ENCODE data around the gene TMEM163. TPM values are rescaled to one million over a fixed set of nuclear protein-coding genes. Genes with fewer than 3 reads are reported as not detected.
"Not testable (repeated sequence)": the region's sequence is repeated elsewhere in the genome, so short reads cannot be mapped to it uniquely, and the experiment has no call there.

TMEM163 gene
- total RNA-seq, 1 donor from 2014 or later: 2.2 TPM

DNA sequence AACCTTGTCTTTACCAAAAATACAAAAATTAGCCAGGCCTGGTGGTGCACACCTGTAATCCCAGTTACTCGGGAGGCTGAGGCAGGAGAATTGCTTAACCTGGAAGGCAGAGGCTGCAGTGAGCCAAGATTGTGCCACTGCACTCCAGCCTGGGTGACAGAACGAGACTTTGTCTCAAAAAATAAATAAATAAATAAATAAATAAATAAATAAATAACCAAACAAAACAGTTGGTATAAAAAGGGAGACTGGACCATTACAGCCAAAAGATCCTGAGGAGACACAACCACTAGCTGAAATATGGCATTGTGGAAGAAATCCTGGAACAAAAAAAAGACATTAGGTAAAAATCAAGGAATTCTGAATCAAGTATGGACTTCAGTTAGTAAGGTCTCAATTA lies 4.9 kb upstream of the TMEM163 start:
- not testable (repeated sequence) for DNase-seq (ENCODE audit: low read depth, low spot score)

- no peak for DNase-seq (ENCODE audit: low read depth, low spot score)
Measured at GRCh38 chr2:134722728-134723127, 3.9 kb upstream of the TMEM163 start.

GRCh38 chr2:134721596-134721995 lies 2.8 kb upstream of the TMEM163 start:
- DNase-seq (ENCODE audit: low read depth, low spot score): no peak

GRCh38 chr2:134718023-134718816 lies 580 bp downstream of the TMEM163 start:
- no peak for DNase-seq (ENCODE audit: low read depth, low spot score)

DNA sequence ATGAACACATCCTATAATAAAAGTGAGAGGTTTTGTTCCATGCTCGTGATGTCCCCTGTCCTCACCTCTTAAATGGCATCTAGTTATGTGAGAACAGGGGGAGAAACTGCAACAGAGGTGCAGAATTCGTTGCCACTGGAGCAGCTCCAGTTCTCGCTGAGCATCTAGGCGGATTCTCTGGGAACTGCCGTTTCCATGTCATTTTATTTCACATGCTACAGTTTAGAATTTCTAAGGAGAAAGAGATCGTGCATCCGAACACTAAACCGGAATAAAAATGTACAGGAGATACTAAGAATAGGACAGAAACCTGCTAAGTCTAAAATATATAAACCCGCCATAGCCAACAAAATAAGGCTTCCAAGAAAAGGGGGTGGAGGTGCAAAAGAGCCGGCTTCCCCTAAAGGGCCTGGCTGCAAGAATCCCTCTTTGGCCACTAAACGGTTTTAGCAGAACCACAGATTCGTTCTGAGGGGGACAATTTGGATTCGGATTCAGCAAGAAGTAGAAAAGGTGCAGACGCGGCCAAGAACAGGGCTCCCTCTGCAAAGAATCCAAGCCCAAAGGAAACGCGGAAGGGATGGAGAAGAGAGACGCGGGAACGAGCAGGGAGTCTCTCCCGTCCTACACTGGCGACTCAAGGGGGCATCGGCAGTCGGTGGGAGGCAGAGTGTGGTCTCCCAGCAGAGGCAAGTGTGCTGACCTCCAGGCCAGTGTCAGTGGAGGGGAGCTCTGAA lies 1.3 kb downstream of the TMEM163 start:
- no peak for DNase-seq (ENCODE audit: low read depth, low spot score)

- DNase-seq (ENCODE audit: low read depth, low spot score): no peak
Measured at GRCh38 chr2:134716721-134717243, 2.0 kb downstream of the TMEM163 start.

DNA sequence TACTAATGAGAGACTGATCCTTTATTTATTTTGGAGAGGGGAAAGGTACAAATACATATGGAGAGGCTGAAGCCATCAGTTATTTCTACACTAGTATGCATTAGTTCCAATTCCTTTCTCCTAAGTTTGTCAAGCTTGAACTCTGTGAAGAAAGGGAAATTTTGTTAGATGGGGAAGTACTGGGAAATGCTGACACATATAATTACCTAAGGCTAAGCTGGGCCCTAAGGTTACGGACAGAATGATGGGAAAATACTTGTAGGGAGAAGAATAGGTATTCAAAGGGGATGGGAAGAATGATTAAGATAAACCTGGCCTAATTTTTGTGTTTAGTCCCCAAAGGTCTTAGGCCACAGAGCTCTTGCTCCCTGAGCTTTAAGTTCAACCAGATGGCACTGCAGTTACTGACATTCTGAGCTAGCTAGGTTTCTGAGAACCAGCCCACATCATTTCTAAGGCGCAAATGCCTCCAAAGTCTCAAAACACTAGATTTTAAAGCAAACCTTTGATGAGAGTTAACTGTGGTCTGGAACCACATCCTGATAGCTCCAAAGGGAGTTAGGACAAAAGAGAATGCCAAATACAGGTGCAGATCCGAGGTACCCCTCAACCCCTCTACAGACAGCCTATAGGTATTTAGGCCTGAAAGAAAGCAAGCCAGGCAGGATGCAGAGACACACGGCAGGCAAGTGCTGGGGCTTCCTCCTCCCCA lies 2.7 kb downstream of the TMEM163 start:
- DNase-seq (ENCODE audit: low read depth, low spot score): no peak

GRCh38 chr2:134714228-134714627 lies 4.6 kb downstream of the TMEM163 start:
- DNase-seq (ENCODE audit: low read depth, low spot score): no peak

DNA sequence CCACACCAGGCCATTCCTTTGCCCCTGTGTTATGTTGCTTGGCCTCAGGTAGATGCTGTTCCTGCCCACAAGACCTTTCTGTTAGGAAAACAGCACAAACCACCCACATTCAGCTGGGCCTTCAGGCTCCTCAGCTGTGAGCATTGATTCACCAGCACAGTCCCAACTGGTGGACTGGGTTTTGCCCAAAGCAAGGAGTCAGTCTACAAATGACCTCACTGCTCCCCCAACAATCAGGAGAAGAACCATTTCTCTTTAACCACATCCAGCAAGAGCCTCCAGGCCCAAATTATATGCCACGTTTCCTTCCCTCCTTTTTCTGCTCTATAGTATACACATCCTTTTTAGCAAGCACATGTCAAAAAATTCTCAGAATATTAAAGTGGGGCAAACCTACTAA lies 5.2 kb downstream of the TMEM163 start:
- DNase-seq (ENCODE audit: low read depth, low spot score): no peak

DNA sequence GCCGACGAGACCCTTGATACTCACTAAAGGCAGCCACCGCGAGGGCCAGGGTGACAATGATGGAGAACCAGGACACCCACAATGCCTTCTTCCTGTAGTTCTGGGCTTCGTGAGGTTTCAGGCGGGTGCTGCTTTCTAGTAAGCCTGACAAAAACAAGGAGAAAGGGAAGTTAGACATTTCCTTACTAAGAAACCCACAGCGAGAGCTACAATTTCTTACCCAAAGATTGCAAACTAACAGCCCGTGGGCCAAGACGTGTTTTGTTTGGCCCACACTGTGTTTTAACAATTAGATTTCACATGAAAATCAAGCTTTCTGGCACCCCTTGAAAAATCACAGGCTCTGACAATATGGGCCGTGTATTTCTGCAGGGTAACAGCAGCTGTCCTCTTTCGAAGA lies 5.6 kb downstream of the TMEM163 start:
- no peak for DNase-seq (ENCODE audit: low read depth, low spot score)

- DNase-seq (ENCODE audit: low read depth, low spot score): no peak
Measured at GRCh38 chr2:134712736-134713135, 6.1 kb downstream of the TMEM163 start.

GRCh38 chr2:134712299-134712698 lies 6.5 kb downstream of the TMEM163 start:
- DNase-seq (ENCODE audit: low read depth, low spot score): no peak

DNA sequence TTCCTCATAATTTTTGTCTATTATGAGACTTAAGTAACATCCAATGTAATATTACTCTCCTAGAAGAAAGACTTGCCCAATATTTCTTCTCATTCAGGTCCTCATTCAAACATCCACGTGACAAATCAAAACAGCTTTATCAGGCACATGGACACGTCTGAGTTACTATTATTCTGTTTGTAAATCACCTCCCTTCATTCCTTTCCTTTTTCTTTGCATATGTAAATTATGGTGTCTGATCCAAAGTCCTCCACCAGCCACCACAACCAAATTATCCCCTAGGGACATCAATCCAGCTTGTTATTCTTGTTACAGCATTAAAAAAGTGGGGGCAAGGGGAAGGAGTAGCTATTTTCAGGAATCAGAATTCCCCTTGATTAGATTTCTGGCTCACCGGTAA lies 7.1 kb downstream of the TMEM163 start:
- no peak for DNase-seq (ENCODE audit: low read depth, low spot score)

GRCh38 chr2:134707330-134707676 lies 11.5 kb downstream of the TMEM163 start:
- no peak for DNase-seq (ENCODE audit: low read depth, low spot score)

DNA sequence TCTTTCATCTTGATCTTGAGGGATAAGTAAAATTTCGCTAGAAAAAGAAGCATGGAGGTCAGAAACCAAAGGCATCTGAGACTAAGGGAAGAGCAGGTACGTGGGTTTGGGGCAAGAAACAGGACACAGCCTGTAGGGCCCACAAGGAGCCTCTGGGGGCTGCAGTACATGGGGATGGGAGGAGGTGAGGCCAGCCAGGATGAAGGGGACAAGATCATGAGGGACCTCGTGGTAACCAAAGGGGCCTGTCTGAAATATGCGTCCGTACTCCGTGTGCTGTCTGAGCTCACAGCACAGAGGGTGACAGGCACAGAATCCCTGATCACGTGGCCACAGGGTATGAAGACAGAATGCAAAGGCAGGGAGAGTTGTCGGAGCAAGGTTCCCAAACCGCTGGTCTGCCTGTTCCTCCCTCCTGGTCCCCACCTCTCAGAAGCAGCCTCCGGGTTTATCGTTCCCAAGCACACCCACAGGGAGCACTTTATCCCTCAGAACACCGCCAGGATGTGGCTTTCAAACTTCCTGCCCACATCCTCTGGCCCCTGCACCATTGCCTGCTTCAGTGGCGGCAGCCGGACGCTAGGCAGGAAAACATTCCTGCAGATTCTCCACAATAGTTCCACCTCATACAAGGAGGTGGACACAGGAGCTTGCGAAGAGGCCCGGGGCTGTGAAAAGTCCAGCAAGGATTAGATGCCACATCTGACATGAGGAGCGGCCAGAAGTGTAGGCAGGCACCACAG lies 12.0 kb downstream of the TMEM163 start:
- DNase-seq (ENCODE audit: low read depth, low spot score): no peak

GRCh38 chr2:134705861-134706586 lies 12.8 kb downstream of the TMEM163 start:
- DNase-seq (ENCODE audit: low read depth, low spot score): no peak

DNA sequence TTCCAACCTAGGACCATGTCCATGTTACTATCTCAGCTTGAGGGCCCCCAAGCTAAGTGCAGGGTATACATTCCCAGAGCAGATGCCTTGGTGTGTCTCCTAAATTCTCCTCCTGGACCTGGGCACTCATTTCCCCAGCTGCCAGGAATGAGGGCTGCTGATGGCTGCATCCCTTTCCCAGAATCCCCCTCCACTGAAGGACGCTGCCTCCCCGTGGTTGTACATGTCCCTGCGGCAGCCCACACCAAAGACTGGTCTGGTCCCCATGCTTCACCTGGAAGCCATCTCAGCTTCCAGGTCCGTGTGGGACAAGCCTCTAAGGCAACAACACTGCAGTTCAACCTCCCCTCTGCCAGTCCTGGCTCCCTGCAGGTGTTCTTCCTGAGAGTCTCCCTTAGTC lies 14.6 kb downstream of the TMEM163 start:
- no peak for DNase-seq (ENCODE audit: low read depth, low spot score)

DNA sequence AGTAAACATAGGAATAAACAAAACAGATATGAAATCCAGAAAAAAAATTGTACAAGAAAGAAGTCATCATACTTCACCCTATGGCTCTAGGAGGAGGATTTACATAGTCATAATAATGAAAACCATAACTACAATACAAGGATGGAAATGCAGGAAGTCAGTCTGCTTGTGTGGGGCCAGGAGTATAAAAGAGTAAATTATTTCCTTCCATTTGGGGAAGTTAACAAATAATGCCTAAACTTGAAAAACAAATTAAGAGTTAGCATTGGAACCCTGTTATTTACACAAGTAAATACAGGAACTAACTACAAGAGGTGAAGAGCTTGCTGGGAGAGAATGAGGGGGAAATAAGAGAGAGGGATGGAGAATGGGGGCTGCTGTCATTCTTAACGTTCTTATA lies 15.4 kb downstream of the TMEM163 start:
- DNase-seq (ENCODE audit: low read depth, low spot score): no peak

- no peak for DNase-seq (ENCODE audit: low read depth, low spot score)
Measured at GRCh38 chr2:134700730-134701129, 18.1 kb downstream of the TMEM163 start.

DNA sequence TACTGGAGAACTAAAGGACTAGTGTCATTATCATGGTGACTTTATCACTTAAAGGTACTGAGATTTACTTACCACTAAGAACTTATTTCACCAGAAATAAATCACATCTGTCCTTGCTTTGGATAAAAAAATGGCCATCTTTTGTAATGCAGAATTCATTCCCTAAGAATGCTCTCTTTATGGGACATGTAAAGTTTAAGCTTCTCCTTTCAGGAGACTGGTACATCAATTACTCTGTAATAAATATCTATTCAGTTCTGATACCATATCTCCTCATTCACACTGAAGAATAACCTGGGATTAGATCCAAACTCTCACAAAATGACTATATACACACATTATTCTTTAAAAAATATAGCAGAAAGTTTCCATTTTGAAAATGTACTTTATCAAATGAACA lies 24.4 kb downstream of the TMEM163 start:
- DNase-seq (ENCODE audit: low read depth, low spot score): no peak

Measured in pulmonary artery endothelial cell (primary cell).